IMR-90 (cell line): ENCODE data around the gene PP2D1. TPM values are rescaled to one million over a fixed set of nuclear protein-coding genes. Genes with fewer than 3 reads are reported as not detected.

Experiments used
- ATAC-seq: fragments of 200-7000 bp; cut with Tn5 transposase; 2 replicates; pipeline ENCODE4 v1.9.1; 2020; ENCODE audit warnings: low read depth, mild to moderate bottlenecking, moderate library complexity
- BruUV-seq: library from RNA; stranded (reverse); fragments of 400-500 nt; replicated peaks from 2 replicates; lab custom pipeline; 2021; lab: Mats Ljungman, UMichigan
- CTCF ChIA-PET: fragments of 300-600 bp; formaldehyde crosslinking; extraction: SDS; loops from one replicate; lab custom pipeline; 2021; ENCODE audit warnings: antibody characterized with exemption; lab: Yijun Ruan, JAX
- POLR2A ChIA-PET: fragments of 300-600 bp; sonication (Branson Sonifier 250); formaldehyde crosslinking; loops from one replicate; lab custom pipeline; 2022; ENCODE audit warnings: antibody characterized with exemption; ENCODE audit not compliant: unreplicated experiment; lab: Charles Lee
- DNase-seq: peaks from one replicate; pipeline ENCODE4 v3.0.0; 2013
- H2AFZ ChIP-seq: replicated peaks from 2 replicates; pipeline ENCODE3; 2013; ENCODE audit warnings: low read length, mild to moderate bottlenecking; ENCODE audit not compliant: poor library complexity
- H2AK5ac ChIP-seq: 2 replicates; pipeline ENCODE4 v1.6.1; 2013; ENCODE audit warnings: low read depth, low read length, inconsistent platforms
- H2AK9ac ChIP-seq: replicated peaks from 2 replicates; pipeline ENCODE3; 2013; ENCODE audit warnings: mild to moderate bottlenecking, low read depth, low read length, moderate library complexity; ENCODE audit not compliant: poor library complexity
- H2BK120ac ChIP-seq: 2 replicates; pipeline ENCODE4 v1.6.1; 2013; ENCODE audit warnings: low read depth, low read length, inconsistent platforms
- H2BK15ac ChIP-seq: 3 replicates; pipeline ENCODE4 v1.6.1; 2013; ENCODE audit warnings: low read depth, low read length, inconsistent platforms
- H2BK20ac ChIP-seq: 2 replicates; pipeline ENCODE4 v1.6.1; 2013; ENCODE audit warnings: low read depth, mild to moderate bottlenecking, inconsistent platforms, low read length, moderate library complexity
- H2BK5ac ChIP-seq: 2 replicates; pipeline ENCODE4 v1.6.1; 2013; ENCODE audit warnings: mild to moderate bottlenecking, low read depth, low read length, inconsistent platforms; ENCODE audit not compliant: poor library complexity, severe bottlenecking
- H3K14ac ChIP-seq: replicated peaks from 2 replicates; pipeline ENCODE4 v1.6.1; 2013; ENCODE audit warnings: low read depth, low read length, inconsistent platforms
- H3K18ac ChIP-seq: 2 replicates; pipeline ENCODE4 v1.6.1; 2013; ENCODE audit warnings: low read depth, low read length, control low read depth
- H3K23ac ChIP-seq: 2 replicates; pipeline ENCODE4 v1.6.1; 2013; ENCODE audit warnings: low read depth, low read length, inconsistent platforms
- H3K27ac ChIP-seq: 2 replicates; pipeline ENCODE4 v1.5.1; 2013; ENCODE audit warnings: mild to moderate bottlenecking, control low read depth, low read length; ENCODE audit not compliant: insufficient read depth
- H3K27me3 ChIP-seq: 2 replicates; pipeline ENCODE4 v1.6.1; 2013; ENCODE audit warnings: low read length; ENCODE audit not compliant: control insufficient read depth, insufficient read depth
- H3K36me3 ChIP-seq: 2 replicates; pipeline ENCODE4 v1.6.1; 2013; ENCODE audit warnings: low read length, mixed read lengths; ENCODE audit not compliant: control insufficient read depth, insufficient read depth
- H3K4ac ChIP-seq: 2 replicates; pipeline ENCODE4 v1.6.1; 2013; ENCODE audit warnings: low read depth, low read length, inconsistent platforms
- H3K4me1 ChIP-seq: 2 replicates; pipeline ENCODE4 v1.6.1; 2013; ENCODE audit warnings: low read length, mixed read lengths; ENCODE audit not compliant: control insufficient read depth, insufficient read depth
- H3K4me2 ChIP-seq: 2 replicates; pipeline ENCODE4 v1.6.1; 2013; ENCODE audit warnings: low read depth, mild to moderate bottlenecking, control low read depth, low read length, moderate library complexity
- H3K4me3 ChIP-seq: 2 replicates; pipeline ENCODE4 v1.5.1; 2013; ENCODE audit warnings: low read depth, mild to moderate bottlenecking, control low read depth, low read length, moderate library complexity; ENCODE audit not compliant: insufficient read depth
- H3K56ac ChIP-seq: 2 replicates; pipeline ENCODE4 v1.6.1; 2013; ENCODE audit warnings: low read length, inconsistent platforms; ENCODE audit not compliant: insufficient read depth; ENCODE audit errors: extremely low read depth
- H3K79me1 ChIP-seq, 2 experiments: 2 replicates each; pipeline ENCODE4 v1.6.1; 2013; ENCODE audit warnings: low read length in 2 of 2, inconsistent platforms in 1 of 2, low read depth in 1 of 2
- H3K9ac ChIP-seq: 2 replicates; pipeline ENCODE4 v1.6.1; 2013; ENCODE audit warnings: low read depth, low read length, control low read depth
- H3K9me1 ChIP-seq: 2 replicates; pipeline ENCODE4 v1.6.1; 2013; ENCODE audit warnings: low read length, inconsistent platforms; ENCODE audit not compliant: insufficient read depth
- H3K9me3 ChIP-seq: 2 replicates; pipeline ENCODE4 v1.6.1; 2013; ENCODE audit warnings: low read length; ENCODE audit not compliant: control insufficient read depth, insufficient read depth
- H4K20me1 ChIP-seq: 2 replicates; pipeline ENCODE4 v1.6.1; 2013; ENCODE audit warnings: low read length, inconsistent platforms; ENCODE audit not compliant: insufficient read depth
- H4K5ac ChIP-seq: 2 replicates; pipeline ENCODE4 v1.6.1; 2013; ENCODE audit warnings: mild to moderate bottlenecking, low read depth, low read length, control low read depth
- H4K8ac ChIP-seq, 2 experiments: 2 replicates each; pipeline ENCODE4 v1.6.1; 2013; ENCODE audit warnings: low read depth in 2 of 2, low read length in 2 of 2, control low read depth in 1 of 2, inconsistent platforms in 1 of 2
- H4K91ac ChIP-seq: 2 replicates; pipeline ENCODE4 v1.6.1; 2013; ENCODE audit warnings: low read depth, low read length, inconsistent platforms; ENCODE audit not compliant: insufficient read depth
- CHD1 ChIP-seq: IDR thresholded peaks from 2 replicates; pipeline ENCODE4 v1.6.1; 2012; ENCODE audit warnings: low read depth, low read length, improper control_type of control experiment
- RAD21 ChIP-seq: IDR thresholded peaks from 2 replicates; pipeline ENCODE4 v1.6.1; 2012; ENCODE audit warnings: low read length, improper control_type of control experiment
- WGBS, 2 experiments: methylation state at CpG; one replicate each; pipeline versions ENCODE4 v1.1.5 to v1.1.7; 2013; ENCODE audit warnings: missing lambda C conversion rate in 2 of 2; ENCODE audit not compliant: insufficient read length in 1 of 2; ENCODE audit errors: extremely low coverage in 2 of 2; 5-methylcytosine and 5-hydroxymethylcytosine counted together
- dilution Hi-C: fragments of 300-500 bp; cut with HindIII; formaldehyde crosslinking; loops from one replicate; pipeline ENCODE4 v1.14.3; 2018; ENCODE audit warnings: low sequenced_read_pairs; ENCODE audit not compliant: unreplicated experiment
- in situ Hi-C: fragments of 300-500 bp; cut with MboI; formaldehyde crosslinking; loops from 3 replicates; pipeline ENCODE4 v1.14.3; 2019; ENCODE audit warnings: low sequenced_read_pairs, inconsistent platforms, mixed read lengths
- intact Hi-C: fragments of 100-400 bp; cut with micrococcal nuclease; formaldehyde crosslinking; loops from 2 replicates; pipeline ENCODE4 v1.10.0; 2022
- polyA plus RNA-seq, 3 experiments: library from polyadenylated mRNA; depleted of rRNA; stranded (reverse); fragments of >200 nt; gene quantifications; 2 replicates each; pipeline ENCODE4 v1.2.3, GENCODE V29; 2012; ENCODE audit warnings: low replicate concordance in 1 of 3
- total RNA-seq: library from RNA; depleted of rRNA; stranded (reverse); fragments of >200 nt; gene quantifications from 2 replicates; pipeline ENCODE4 v1.2.3, GENCODE V29; 2012

PP2D1 gene
- total and polyA plus RNA-seq, 2 of the 4 experiments (the other 2 are of a cell fraction), result not detected

DNA sequence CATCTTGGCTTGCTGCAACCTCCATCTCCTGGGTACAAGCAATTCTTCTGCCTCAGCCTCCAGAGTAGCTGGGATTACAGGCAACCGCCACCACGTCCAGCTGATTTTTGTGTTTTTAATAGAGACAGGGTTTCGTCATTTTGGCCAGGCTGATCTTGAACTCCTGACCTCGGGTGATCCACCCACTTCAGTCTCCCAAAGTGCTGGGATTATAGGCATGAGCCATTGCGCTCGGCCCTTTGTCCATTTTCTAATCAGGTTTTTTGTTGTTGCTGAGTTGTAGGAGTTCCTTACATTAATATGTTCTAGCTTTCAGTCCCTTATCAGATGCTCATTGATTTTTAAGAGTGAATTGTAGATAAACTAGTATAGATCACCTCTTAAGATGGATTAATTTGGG lies 44.9 kb downstream of the PP2D1 start:
- H3K4ac ChIP-seq, result no peak overlapping the region
- no peak overlapping the region for H2AFZ ChIP-seq
- no peak overlapping the region for H2AK5ac ChIP-seq
- ATAC-seq (no peak), DNase-seq (no peak)
- H2BK15ac ChIP-seq, result no peak overlapping the region
- no peak for TF ChIP-seq RAD21
- TF ChIP-seq CHD1, result no peak
- BruUV-seq, result no TSS peak
- 0 out of 2 replicates have a peak, but pooled peaks cover 4% of the 10 kb centered on the region for H3K9me1 ChIP-seq
- H3K18ac ChIP-seq, result no peak overlapping the region
- H3K9ac ChIP-seq, result no peak overlapping the region
- dilution Hi-C loops, result no loop called here
- H3K4me2 ChIP-seq, result no peak overlapping the region
- no peak overlapping the region for H3K14ac ChIP-seq
- no peaks in the 10 kb centered on the region for H3K27me3 ChIP-seq
- H3K9me3 ChIP-seq, result no peaks in the 10 kb centered on the region
- ChIA-PET CTCF (interaction anchor here (1.0 kb wide), 1 partner anchor 11 kb away, joined by 3 read pairs; no protein-coding TSS in a partner anchor), POLR2A (no interaction called here)
- H2BK120ac ChIP-seq, result no peak overlapping the region
- H3K23ac ChIP-seq, result no peak overlapping the region
- no peak overlapping the region for H3K27ac ChIP-seq
- peaks cover 3% of the 10 kb centered on the region for H3K4me1 ChIP-seq
- peaks cover 13% of the 10 kb centered on the region for H3K36me3 ChIP-seq
- H2BK5ac ChIP-seq, result no peak overlapping the region
- in situ Hi-C loops, result no loop called here
- H2AK9ac ChIP-seq, result no peak overlapping the region
- no peak overlapping the region for H4K91ac ChIP-seq
- peaks cover 14 to 57% of the 10 kb centered on the region in 2 experiments for H3K79me1 ChIP-seq
- 100% methylated on average over 2 of the region's 6 CpGs; no CpG with 5 or more reads in 1 of the 2 experiments for WGBS, 2 experiments
- intact Hi-C loops, result loop anchor here (5.0 kb wide), 2 partner anchors 70 to 220 kb away; partner anchors contain the start of gene SGO1
- H2BK20ac ChIP-seq, result no peak overlapping the region
- H4K20me1 ChIP-seq, result peaks cover 63% of the 10 kb centered on the region
- H3K56ac ChIP-seq, result no peak overlapping the region
- no peak overlapping the region for H4K8ac ChIP-seq
- no peak overlapping the region for H4K5ac ChIP-seq
- no peak overlapping the region for H3K4me3 ChIP-seq
